GM12878 (cell line): ENCODE measurements around the gene POLR1D. TPM values are rescaled to one million over a fixed set of nuclear protein-coding genes. Genes with fewer than 3 reads are reported as not detected.

ENCODE experiments used
- ATAC-seq: fragments of 200-7000 bp; cut with Tn5 transposase; 3 replicates; pipeline ENCODE4 v1.9.1; 2020; ENCODE audit warnings: mild to moderate bottlenecking, moderate library complexity
- BruUV-seq: library from RNA; stranded (reverse); fragments of 400-500 nt; replicated peaks from 2 replicates; lab custom pipeline; 2021; lab: Mats Ljungman, UMichigan
- CTCF ChIA-PET: fragments of 300-600 bp; sonication (Branson Sonifier 250); formaldehyde crosslinking; extraction: SDS; loops from one replicate; lab custom pipeline; 2021; ENCODE audit warnings: inconsistent platforms; lab: Yijun Ruan, JAX
- POLR2A ChIA-PET: fragments of 350-600 bp; formaldehyde crosslinking; extraction: SDS; loops from one replicate; lab custom pipeline; 2021; ENCODE audit warnings: inconsistent platforms; lab: Charles Lee
- RAD21 ChIA-PET: fragments of 300-600 bp; sonication (Branson Sonifier 250); formaldehyde crosslinking; loops from one replicate; lab custom pipeline; 2023; ENCODE audit warnings: antibody characterized with exemption; ENCODE audit not compliant: unreplicated experiment; lab: Charles Lee
- SMC1A ChIA-PET: fragments of 300-600 bp; sonication (Branson Sonifier 250); formaldehyde crosslinking; loops from one replicate; lab custom pipeline; 2023; ENCODE audit not compliant: unreplicated experiment, uncharacterized antibody; lab: Charles Lee
- DNase-seq: peaks from one replicate; pipeline ENCODE4 v3.0.0-alpha.2; 2011; ENCODE audit warnings: low read depth, low spot score
- FAIRE-seq: peaks from 3 replicates; lab custom pipeline; 2011; peaks lifted over from hg19 to GRCh38; lab: Jason Lieb, UNC
- H2AFZ ChIP-seq: 2 replicates; pipeline ENCODE4 v1.6.0; 2011; ENCODE audit warnings: low read depth, low read length, control low read depth; ENCODE audit not compliant: control insufficient read depth
- H3K27ac ChIP-seq: 2 replicates; pipeline ENCODE4 v1.5.1; 2011; ENCODE audit warnings: control low read depth; ENCODE audit not compliant: control insufficient read depth, insufficient read depth
- H3K27me3 ChIP-seq, 2 experiments: replicated peaks in 1 of 2; 2 replicates each; pipeline versions ENCODE4 v1.6.0 to v1.6.1; 2011; ENCODE audit warnings: low read length in 1 of 2; ENCODE audit not compliant: control insufficient read depth in 2 of 2, insufficient read depth in 2 of 2
- H3K36me3 ChIP-seq, 2 experiments: 2 replicates each; pipeline ENCODE4 v1.5.1; 2011; ENCODE audit warnings: low read length in 1 of 2; ENCODE audit not compliant: control insufficient read depth in 2 of 2, insufficient read depth in 2 of 2
- H3K4me1 ChIP-seq: 2 replicates; pipeline ENCODE4 v1.6.1; 2011; ENCODE audit warnings: mild to moderate bottlenecking, low read length, moderate library complexity, mixed read lengths; ENCODE audit not compliant: control insufficient read depth, insufficient read depth
- H3K4me2 ChIP-seq: 2 replicates; pipeline ENCODE4 v1.6.0; 2011; ENCODE audit warnings: control low read depth; ENCODE audit not compliant: control insufficient read depth, insufficient read depth
- H3K4me3 ChIP-seq: fragments of 200-600 bp; sonication (generic); 2 replicates; pipeline ENCODE4 v1.5.1; 2016
- H3K79me2 ChIP-seq: 2 replicates; pipeline ENCODE4 v1.6.0; 2011; ENCODE audit warnings: low read length; ENCODE audit not compliant: control insufficient read depth, insufficient read depth
- H3K9ac ChIP-seq: 2 replicates; pipeline ENCODE4 v1.8.0; 2011; ENCODE audit warnings: low read length, control low read depth, mixed read lengths; ENCODE audit not compliant: control insufficient read depth, insufficient read depth
- H3K9me3 ChIP-seq: replicated peaks from 3 replicates; pipeline ENCODE4 v1.5.1; 2011; ENCODE audit warnings: mild to moderate bottlenecking, low read length; ENCODE audit not compliant: control insufficient read depth, insufficient read depth
- H4K20me1 ChIP-seq: 2 replicates; pipeline ENCODE4 v1.6.0; 2011; ENCODE audit not compliant: control insufficient read depth, insufficient read depth
- BACH1 ChIP-seq: fragments of 450-650 bp; IDR thresholded peaks from 2 replicates; pipeline ENCODE4 v1.6.1; 2017; ENCODE audit warnings: mild to moderate bottlenecking, borderline replicate concordance
- CHD1 ChIP-seq: IDR thresholded peaks from 2 replicates; pipeline ENCODE4 v1.6.1; 2012; ENCODE audit warnings: low read depth, low read length, improper control_type of control experiment
- CHD4 ChIP-seq: fragments of 200-600 bp; sonication (generic); IDR thresholded peaks from 2 replicates; pipeline ENCODE4 v1.6.1; 2016; ENCODE audit warnings: mild to moderate bottlenecking
- EP300 ChIP-seq, 2 experiments: fragments of 150-350 bp in 1 of 2; IDR thresholded peaks; 2 replicates each; pipeline ENCODE4 v1.6.1; 2011 to 2012; ENCODE audit warnings: low read depth in 2 of 2, low read length in 2 of 2, borderline replicate concordance in 1 of 2, improper control_type of control experiment in 1 of 2, inconsistent platforms in 1 of 2; ENCODE audit not compliant: control insufficient read depth in 1 of 2
- ETV6 ChIP-seq, 2 experiments: fragments of 450-650 bp in 1 of 2; IDR thresholded peaks in 1 of 2; conservative IDR thresholded peaks in 1 of 2; 2 replicates each; pipeline ENCODE4 v1.6.1; 2014; ENCODE audit warnings: antibody characterized with exemption in 1 of 2, borderline replicate concordance in 1 of 2, low read depth in 1 of 2, mild to moderate bottlenecking in 1 of 2, moderate library complexity in 1 of 2
- MLLT1 ChIP-seq: fragments of 450-650 bp; IDR thresholded peaks from 2 replicates; pipeline ENCODE4 v1.6.1; 2016; ENCODE audit warnings: mild to moderate bottlenecking
- MYB ChIP-seq: fragments of 150-350 bp; IDR thresholded peaks from 2 replicates; pipeline ENCODE4 v1.6.1; 2014; ENCODE audit warnings: mild to moderate bottlenecking, low read depth, low read length, borderline replicate concordance
- POLR2AphosphoS5 ChIP-seq: IDR thresholded peaks from 2 replicates; pipeline ENCODE4 v1.6.1; 2011; ENCODE audit warnings: mild to moderate bottlenecking, low read length, inconsistent platforms
- RBBP5 ChIP-seq: fragments of 200-600 bp; sonication (generic); conservative IDR thresholded peaks from 2 replicates; pipeline ENCODE4 v1.6.1; 2016
- SMARCA5 ChIP-seq: fragments of 450-650 bp; IDR thresholded peaks from 2 replicates; pipeline ENCODE4 v1.6.1; 2017; ENCODE audit warnings: mild to moderate bottlenecking
- SUZ12 ChIP-seq: fragments of 200-600 bp; sonication (generic); IDR thresholded peaks from one replicate; pipeline ENCODE4 v1.6.1; 2018; ENCODE audit warnings: antibody characterized with exemption, mild to moderate bottlenecking; ENCODE audit not compliant: unreplicated experiment
- TCF7 ChIP-seq: IDR thresholded peaks from 2 replicates; pipeline ENCODE4 v1.6.1; 2014; ENCODE audit warnings: antibody characterized with exemption, borderline replicate concordance
- ZNF24 ChIP-seq: fragments of 450-650 bp; IDR thresholded peaks from 2 replicates; pipeline ENCODE4 v1.6.1; 2017; ENCODE audit warnings: antibody characterized with exemption, mild to moderate bottlenecking
- WGBS: methylation state at CpG from one replicate; pipeline ENCODE4 v1.1.6; 2016; ENCODE audit warnings: low lambda C conversion rate; ENCODE audit not compliant: insufficient replicate concordance, insufficient coverage; ENCODE audit errors: missing lambda C conversion rate; 5-methylcytosine and 5-hydroxymethylcytosine counted together
- in situ Hi-C: fragments of 300-500 bp; cut with MboI; formaldehyde crosslinking; loops from 9 replicates; pipeline ENCODE4 v1.14.3; 2018; ENCODE audit warnings: mixed read lengths
- intact Hi-C: fragments of 100-400 bp; cut with micrococcal nuclease; formaldehyde crosslinking; loops from one replicate; pipeline ENCODE4 v1.14.2; 2022; ENCODE audit not compliant: unreplicated experiment
- polyA plus RNA-seq, 11 experiments: library from polyadenylated mRNA; depleted of rRNA in 4 of 11; unstranded in 6 of 11; stranded (reverse) in 5 of 11; fragments of >200 nt; fragmentation: Nextera tagmentation in 4 of 11; fragmentation: Illumina TruSeq in 1 of 11; extraction: Ambion mirVana in 4 of 11; extraction: Trizol in 1 of 11; gene quantifications; 1 replicate in 1 of 11; 2 replicates in 10 of 11; pipeline versions ENCODE4 v1.2.1 to v1.2.3, GENCODE V29; 2011 to 2016; ENCODE audit warnings: inconsistent platforms in 2 of 11, missing spikeins in 2 of 11, low read depth in 1 of 11
- total RNA-seq, 4 experiments: library from RNA; depleted of rRNA in 3 of 4; stranded (reverse); fragments of >200 nt in 3 of 4; fragmentation: Illumina TruSeq in 1 of 4; extraction: Trizol in 1 of 4; gene quantifications; 2 replicates each; pipeline versions ENCODE4 v1.2.1 to v1.2.3, GENCODE V29; 2013 to 2021
- TF ChIP-seq, protein P1 (sequence below): IDR thresholded peaks from 2 replicates; pipeline ENCODE4 v1.6.1; 2011; ENCODE audit warnings: borderline replicate concordance, low read depth, mild to moderate bottlenecking, moderate library complexity, low read length; ENCODE audit not compliant: insufficient read depth, poor library complexity, severe bottlenecking

The POLR1D gene
- total and polyA plus RNA-seq, 10 of the 15 experiments (the other 5 are each of a cell fraction or from before 2014, with no cell fraction given) = 119 to 223 (median 160) TPM

GRCh38 chr13:27660511-27660910, 38.8 kb downstream of the POLR1D start:
- in situ Hi-C loops = no loop called here

More at GRCh38 chr13:27660511-27660910, 38.8 kb downstream of the POLR1D start:
- POLR2A ChIA-PET = interaction anchor here (1.4 kb wide), 1 partner anchor 15 kb away, joined by 3 read pairs; no protein-coding TSS in a partner anchor
- no peaks in the 10 kb centered on the region for H3K9me3 ChIP-seq
- SMC1A ChIA-PET = no interaction called here
- CTCF ChIA-PET = no interaction called here
- no peak overlapping the region for H3K4me2 ChIP-seq
- peaks cover 0 to 14% of the 10 kb centered on the region in 2 experiments; a peak in 2 of 4 replicates for H3K36me3 ChIP-seq
- no peak overlapping the region for H3K9ac ChIP-seq
- H2AFZ ChIP-seq = no peak overlapping the region
- no peak for FAIRE-seq
- H3K27ac ChIP-seq = no peak overlapping the region
- no peak overlapping the region for H3K4me3 ChIP-seq
- WGBS = 98% methylated on average over 6 of the region's 6 CpGs
- no peaks in the 10 kb centered on the region for H3K79me2 ChIP-seq
- H3K27me3 ChIP-seq = no peaks in the 10 kb centered on the region
- no TSS peak for BruUV-seq
- intact Hi-C loops = no loop called here
- no peaks in the 10 kb centered on the region; the same call in 1 of the 2 replicates for H4K20me1 ChIP-seq
- RAD21 ChIA-PET = no interaction called here
- ATAC-seq = no peak
- no peak for TF ChIP-seq POLR2AphosphoS5
- no peak for TF ChIP-seq CHD4
- no peak for TF ChIP-seq ETV6 (conservative IDR thresholded peaks at IDR 0.05 in 1 of 2, IDR thresholded peaks at IDR 0.05 in 1 of 2; ENCODE audit: borderline replicate concordance in 1 of 2, low read depth in 1 of 2)
- TF ChIP-seq CHD1 = no peak
- no peak for TF ChIP-seq MLLT1
- no peak for TF ChIP-seq BACH1
- no peak for TF ChIP-seq ZNF24
- no peak for TF ChIP-seq TCF7
- TF ChIP-seq, protein P1, sequence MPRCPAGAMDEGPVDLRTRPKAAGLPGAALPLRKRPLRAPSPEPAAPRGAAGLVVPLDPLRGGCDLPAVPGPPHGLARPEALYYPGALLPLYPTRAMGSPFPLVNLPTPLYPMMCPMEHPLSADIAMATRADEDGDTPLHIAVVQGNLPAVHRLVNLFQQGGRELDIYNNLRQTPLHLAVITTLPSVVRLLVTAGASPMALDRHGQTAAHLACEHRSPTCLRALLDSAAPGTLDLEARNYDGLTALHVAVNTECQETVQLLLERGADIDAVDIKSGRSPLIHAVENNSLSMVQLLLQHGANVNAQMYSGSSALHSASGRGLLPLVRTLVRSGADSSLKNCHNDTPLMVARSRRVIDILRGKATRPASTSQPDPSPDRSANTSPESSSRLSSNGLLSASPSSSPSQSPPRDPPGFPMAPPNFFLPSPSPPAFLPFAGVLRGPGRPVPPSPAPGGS = no peak
- TF ChIP-seq MYB = no peak
- TF ChIP-seq SUZ12 = no peak
- TF ChIP-seq EP300 (IDR thresholded peaks at IDR 0.05; ENCODE audit: borderline replicate concordance in 1 of 2, control insufficient read depth in 1 of 2, low read depth in 2 of 2, low read length in 2 of 2) = no peak
- TF ChIP-seq SMARCA5 = no peak
- no peak for TF ChIP-seq RBBP5
- no peaks in the 10 kb centered on the region for H3K4me1 ChIP-seq
- no peak for DNase-seq
